ENCODE measurements around the gene FOCAD.

The FOCAD gene

GRCh38 chr9:20978249-20978648 lies 294.2 kb downstream of the FOCAD start:
- Mint-ChIP-seq H3K4me1 (peaks cover 13% of the 10 kb centered on the region), H3K27ac (no peak overlapping the region), H3K36me3 (ENCODE audit: low read depth) (peaks cover 62% of the 10 kb centered on the region), H3K9me3 (no peaks in the 10 kb centered on the region), H3K27me3 (ENCODE audit: low read depth, poor library complexity) (no peaks in the 10 kb centered on the region), H3K4me3 (no peak overlapping the region)
- no peak for DNase-seq
- TF ChIP-seq, protein P1, sequence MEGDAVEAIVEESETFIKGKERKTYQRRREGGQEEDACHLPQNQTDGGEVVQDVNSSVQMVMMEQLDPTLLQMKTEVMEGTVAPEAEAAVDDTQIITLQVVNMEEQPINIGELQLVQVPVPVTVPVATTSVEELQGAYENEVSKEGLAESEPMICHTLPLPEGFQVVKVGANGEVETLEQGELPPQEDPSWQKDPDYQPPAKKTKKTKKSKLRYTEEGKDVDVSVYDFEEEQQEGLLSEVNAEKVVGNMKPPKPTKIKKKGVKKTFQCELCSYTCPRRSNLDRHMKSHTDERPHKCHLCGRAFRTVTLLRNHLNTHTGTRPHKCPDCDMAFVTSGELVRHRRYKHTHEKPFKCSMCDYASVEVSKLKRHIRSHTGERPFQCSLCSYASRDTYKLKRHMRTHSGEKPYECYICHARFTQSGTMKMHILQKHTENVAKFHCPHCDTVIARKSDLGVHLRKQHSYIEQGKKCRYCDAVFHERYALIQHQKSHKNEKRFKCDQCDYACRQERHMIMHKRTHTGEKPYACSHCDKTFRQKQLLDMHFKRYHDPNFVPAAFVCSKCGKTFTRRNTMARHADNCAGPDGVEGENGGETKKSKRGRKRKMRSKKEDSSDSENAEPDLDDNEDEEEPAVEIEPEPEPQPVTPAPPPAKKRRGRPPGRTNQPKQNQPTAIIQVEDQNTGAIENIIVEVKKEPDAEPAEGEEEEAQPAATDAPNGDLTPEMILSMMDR (IDR thresholded peaks at IDR 0.05) = no peak

DNA sequence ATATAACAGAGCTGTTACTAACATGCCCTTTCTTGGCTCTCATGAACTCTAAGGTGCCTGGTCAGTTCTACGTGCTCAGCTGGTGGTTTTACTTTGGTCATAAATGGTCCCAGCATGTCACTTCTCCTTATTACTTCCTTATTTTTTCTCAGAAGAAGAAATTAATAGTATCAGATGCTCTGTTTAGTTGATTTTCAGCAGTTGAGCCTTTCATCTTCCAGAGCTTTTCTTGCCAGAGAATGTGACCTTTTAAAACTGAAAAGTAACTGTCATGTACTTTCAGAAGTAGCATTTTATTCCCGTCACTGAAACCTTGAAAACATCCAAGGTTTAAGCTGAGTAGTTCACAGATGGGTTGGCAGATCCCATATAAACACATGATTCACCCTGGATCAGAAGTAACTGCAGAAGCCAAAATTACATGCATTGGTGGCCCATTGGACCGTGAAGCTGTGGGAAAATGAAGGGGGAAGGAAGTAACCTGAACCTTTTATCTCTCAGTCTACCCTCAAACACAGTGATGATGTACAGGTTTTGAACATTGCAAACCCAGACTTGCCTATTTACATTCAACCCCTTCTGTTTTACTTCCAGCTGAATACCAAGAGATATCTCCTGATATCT lies 296.9 kb downstream of the FOCAD start:
- Mint-ChIP-seq H3K9me3 (no peaks in the 10 kb centered on the region), H3K27me3 (ENCODE audit: low read depth, poor library complexity) (no peaks in the 10 kb centered on the region), H3K4me1 (peaks cover 13% of the 10 kb centered on the region), H3K4me3 (no peak overlapping the region), H3K36me3 (ENCODE audit: low read depth) (peaks cover 62% of the 10 kb centered on the region), H3K27ac (peak overlapping the region; percentile 33)
- peak; percentile 6 for DNase-seq
- TF ChIP-seq, protein P1 (IDR thresholded peaks at IDR 0.05) = no peak

GRCh38 chr9:20981486-20981885 lies 297.4 kb downstream of the FOCAD start:
- peak overlapping the region; percentile 29 for H3K27ac Mint-ChIP-seq
- H3K4me3 Mint-ChIP-seq = no peak overlapping the region
- H3K27me3 Mint-ChIP-seq (ENCODE audit: low read depth, poor library complexity) = no peaks in the 10 kb centered on the region
- H3K36me3 Mint-ChIP-seq (ENCODE audit: low read depth) = peaks cover 62% of the 10 kb centered on the region
- H3K9me3 Mint-ChIP-seq = no peaks in the 10 kb centered on the region
- peaks cover 13% of the 10 kb centered on the region for H3K4me1 Mint-ChIP-seq
- no peak for DNase-seq
- TF ChIP-seq, protein P1 (IDR thresholded peaks at IDR 0.05) = no peak

DNA sequence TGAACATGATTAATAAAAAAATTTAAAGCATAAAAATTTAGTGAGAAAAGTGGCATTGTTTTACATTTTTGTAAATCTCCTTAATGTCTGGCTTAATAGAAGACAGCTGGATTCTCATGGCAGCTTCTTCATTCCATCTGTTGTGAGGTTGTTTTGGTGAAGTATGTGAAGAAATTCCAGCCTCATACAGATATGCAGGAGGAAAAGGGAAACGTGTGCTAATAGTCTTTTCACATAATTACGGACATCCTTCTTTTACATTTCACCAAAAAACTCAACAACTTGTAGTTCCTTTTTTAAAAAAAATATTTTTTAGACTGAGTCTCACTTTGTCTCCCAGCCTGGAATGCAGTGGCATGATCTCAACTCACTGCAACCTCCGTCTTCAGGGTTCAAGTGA lies 300.4 kb downstream of the FOCAD start:
- Mint-ChIP-seq H3K4me1 (peaks cover 13% of the 10 kb centered on the region), H3K36me3 (ENCODE audit: low read depth) (peaks cover 64% of the 10 kb centered on the region), H3K4me3 (no peak overlapping the region), H3K9me3 (no peaks in the 10 kb centered on the region), H3K27ac (no peak overlapping the region), H3K27me3 (ENCODE audit: low read depth, poor library complexity) (no peaks in the 10 kb centered on the region)
- TF ChIP-seq, protein P1 (IDR thresholded peaks at IDR 0.05) = no peak
- no peak for DNase-seq

GRCh38 chr9:20985851-20986600 lies 302.0 kb downstream of the FOCAD start:
- Mint-ChIP-seq H3K27me3 (ENCODE audit: low read depth, poor library complexity) (no peaks in the 10 kb centered on the region), H3K4me3 (no peak overlapping the region), H3K36me3 (ENCODE audit: low read depth) (peaks cover 73% of the 10 kb centered on the region), H3K4me1 (peaks cover 5% of the 10 kb centered on the region), H3K9me3 (no peaks in the 10 kb centered on the region), H3K27ac (no peak overlapping the region)
- DNase-seq = no peak
- TF ChIP-seq, protein P1 (IDR thresholded peaks at IDR 0.05) = no peak

GRCh38 chr9:20987521-20987920 lies 303.5 kb downstream of the FOCAD start:
- H3K27me3 Mint-ChIP-seq (ENCODE audit: low read depth, poor library complexity) = no peaks in the 10 kb centered on the region
- no peaks in the 10 kb centered on the region for H3K4me1 Mint-ChIP-seq
- no peak overlapping the region for H3K27ac Mint-ChIP-seq
- no peak overlapping the region for H3K4me3 Mint-ChIP-seq
- H3K36me3 Mint-ChIP-seq (ENCODE audit: low read depth) = peaks cover 73% of the 10 kb centered on the region
- DNase-seq = no peak
- TF ChIP-seq, protein P1 (IDR thresholded peaks at IDR 0.05) = no peak
- no peaks in the 10 kb centered on the region for H3K9me3 Mint-ChIP-seq

All from nephron progenitor cell (in vitro differentiated cells).